GM19240 (cell line): ENCODE results near the gene DPP3.

Experiments
- DNase-seq: peaks from one replicate; pipeline ENCODE4 v3.0.0; 2011; ENCODE audit warnings: low spot score; ENCODE audit not compliant: insufficient read length

Gene DPP3

DNA sequence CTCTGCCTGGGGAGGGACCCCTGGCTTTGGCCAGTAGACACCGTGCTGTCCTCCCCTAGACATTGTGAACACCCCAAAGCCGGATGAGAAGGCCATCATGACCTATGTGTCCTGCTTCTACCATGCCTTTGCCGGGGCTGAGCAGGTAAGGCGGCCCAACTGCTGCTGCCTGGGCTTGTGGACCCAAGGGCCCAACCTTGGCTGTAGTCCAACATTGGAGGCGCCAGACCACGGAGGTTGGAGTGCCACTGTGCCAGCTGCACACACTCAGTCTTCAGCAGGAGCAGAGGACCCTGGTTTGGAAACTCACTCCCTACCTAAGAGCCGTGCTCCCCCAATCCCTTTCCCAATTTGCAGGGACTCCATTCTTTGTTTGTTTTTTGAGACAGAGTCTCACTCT is 75.9 kb downstream of the DPP3 start:
- no peak for DNase-seq

DNA sequence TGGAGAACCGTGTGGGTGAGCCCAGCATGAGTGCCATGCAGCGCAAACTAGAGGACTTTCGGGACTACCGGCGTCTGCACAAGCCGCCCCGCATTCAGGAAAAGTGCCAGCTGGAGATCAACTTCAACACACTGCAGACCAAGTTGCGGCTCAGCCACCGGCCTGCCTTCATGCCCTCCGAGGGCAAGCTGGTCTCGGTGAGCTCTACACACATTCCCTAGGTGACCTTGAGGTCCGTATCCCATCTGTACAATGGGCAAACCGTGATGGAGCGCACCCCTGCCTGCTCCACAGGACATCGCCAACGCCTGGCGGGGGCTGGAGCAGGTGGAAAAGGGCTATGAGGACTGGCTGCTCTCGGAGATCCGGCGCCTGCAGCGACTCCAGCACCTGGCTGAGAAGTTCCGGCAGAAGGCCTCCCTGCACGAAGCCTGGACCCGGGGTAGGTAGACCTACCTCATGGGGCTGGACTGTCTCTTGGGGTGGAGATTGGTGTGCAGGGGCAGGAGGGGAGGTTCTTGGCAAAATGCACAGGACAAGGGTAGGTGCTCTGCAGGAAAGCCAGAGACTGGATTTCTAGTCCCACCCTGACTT is 77.6 kb downstream of the DPP3 start:
- DNase-seq = no peak
